Measurements from ENCODE around the gene ESX1. TPM values are rescaled to one million over a fixed set of nuclear protein-coding genes. Genes with fewer than 3 reads are reported as not detected.

Gene ESX1
- total RNA-seq, 1 donor from 2014 or later: not detected

GRCh38 chrX:104282166-104282725 is 27.5 kb upstream of the ESX1 start:
- no peak for FAIRE-seq

GRCh38 chrX:104281564-104281963 is 26.8 kb upstream of the ESX1 start:
- FAIRE-seq: no peak
- no peak for TF ChIP-seq CTCF (IDR thresholded peaks at IDR 0.05; ENCODE audit: insufficient read depth, low read length, severe bottlenecking)
- peak; percentile 42 for DNase-seq (ENCODE audit: low read depth)

More at GRCh38 chrX:104282166-104282725, 27.5 kb upstream of the ESX1 start:
- no peak overlapping the region for H3K4me3 ChIP-seq (ENCODE audit: low read depth, low read length)
- no peaks in the 10 kb centered on the region for H3K27me3 ChIP-seq (ENCODE audit: control insufficient read depth, insufficient read depth, low read length)
- DNase-seq (ENCODE audit: low read depth): no peak
- no peaks in the 10 kb centered on the region for H3K36me3 ChIP-seq (ENCODE audit: control insufficient read depth, insufficient read depth, low read length)
- no peak for TF ChIP-seq CTCF (IDR thresholded peaks at IDR 0.05; ENCODE audit: insufficient read depth, low read length, severe bottlenecking)

GRCh38 chrX:104280609-104281008 is 25.9 kb upstream of the ESX1 start:
- no peak for DNase-seq (ENCODE audit: low read depth)
- Histone ChIP-seq H3K4me3 (ENCODE audit: low read depth, low read length) (no peak overlapping the region), H3K27me3 (ENCODE audit: control insufficient read depth, insufficient read depth, low read length) (no peaks in the 10 kb centered on the region), H3K36me3 (ENCODE audit: control insufficient read depth, insufficient read depth, low read length) (no peaks in the 10 kb centered on the region)
- no peak for FAIRE-seq
- TF ChIP-seq CTCF (IDR thresholded peaks at IDR 0.05; ENCODE audit: insufficient read depth, low read length, severe bottlenecking): no peak

More at GRCh38 chrX:104281564-104281963, 26.8 kb upstream of the ESX1 start:
- Histone ChIP-seq H3K27me3 (ENCODE audit: control insufficient read depth, insufficient read depth, low read length) (no peaks in the 10 kb centered on the region), H3K36me3 (ENCODE audit: control insufficient read depth, insufficient read depth, low read length) (no peaks in the 10 kb centered on the region), H3K4me3 (ENCODE audit: low read depth, low read length) (no peak overlapping the region)

- H3K4me3 ChIP-seq (ENCODE audit: low read depth, low read length): no peak overlapping the region
- TF ChIP-seq CTCF (IDR thresholded peaks at IDR 0.05; ENCODE audit: insufficient read depth, low read length, severe bottlenecking): peak; percentile 50
- DNase-seq (ENCODE audit: low read depth): peak; percentile 47
- FAIRE-seq: no peak
- no peaks in the 10 kb centered on the region for H3K27me3 ChIP-seq (ENCODE audit: control insufficient read depth, insufficient read depth, low read length)
- no peaks in the 10 kb centered on the region for H3K36me3 ChIP-seq (ENCODE audit: control insufficient read depth, insufficient read depth, low read length)
Measured at GRCh38 chrX:104270916-104271512, 16.3 kb upstream of the ESX1 start.

DNA sequence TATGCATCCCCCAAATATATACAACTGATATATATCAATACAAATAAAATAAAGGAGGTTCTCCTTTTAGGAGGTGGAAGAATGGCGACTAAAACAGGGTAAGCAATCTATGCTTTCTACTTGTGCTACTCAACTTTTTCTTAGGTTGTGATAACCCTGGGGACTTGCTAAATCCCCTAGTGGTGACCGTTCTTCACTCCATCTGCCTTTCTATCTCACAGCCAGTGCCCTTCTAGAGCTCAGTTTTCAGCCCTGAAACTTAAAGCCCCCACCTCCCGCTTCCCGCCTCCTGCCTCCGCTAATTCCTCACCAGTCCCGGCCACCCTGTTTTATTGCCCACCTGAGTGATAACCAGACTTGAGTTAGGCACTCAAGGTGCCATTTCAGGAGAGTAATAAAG is 15.5 kb upstream of the ESX1 start:
- FAIRE-seq (no peak), DNase-seq (ENCODE audit: low read depth) (no peak)
- TF ChIP-seq CTCF (IDR thresholded peaks at IDR 0.05; ENCODE audit: insufficient read depth, low read length, severe bottlenecking): no peak

DNA sequence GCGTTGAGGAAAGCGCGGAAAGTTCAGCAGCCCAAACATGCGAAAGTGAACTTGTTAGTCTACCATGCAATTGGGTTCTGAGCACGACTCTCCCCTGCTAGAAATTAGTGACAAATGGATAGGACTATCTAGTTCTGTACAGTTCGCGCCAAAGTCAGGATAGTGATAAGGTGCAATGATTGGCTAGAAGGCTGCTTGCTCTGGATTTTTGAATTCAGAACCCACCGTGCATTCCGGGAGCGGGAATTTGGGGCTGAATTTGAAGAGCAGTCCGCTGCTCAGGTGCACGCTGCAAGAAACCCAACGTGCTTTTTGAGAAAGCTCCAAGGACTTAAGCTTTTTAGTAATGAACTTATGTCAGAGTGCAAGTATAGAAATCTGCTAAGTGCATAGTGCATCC is 732 bp upstream of the ESX1 start:
- DNase-seq (ENCODE audit: low read depth): no peak
- Histone ChIP-seq H3K36me3 (ENCODE audit: control insufficient read depth, insufficient read depth, low read length) (no peaks in the 10 kb centered on the region), H3K27me3 (ENCODE audit: control insufficient read depth, insufficient read depth, low read length) (peaks cover 12% of the 10 kb centered on the region), H3K4me3 (ENCODE audit: low read depth, low read length) (no peak overlapping the region)
- FAIRE-seq: no peak
- no peak for TF ChIP-seq CTCF (IDR thresholded peaks at IDR 0.05; ENCODE audit: insufficient read depth, low read length, severe bottlenecking)

More for the DNA sequence above, 15.5 kb upstream of the ESX1 start:
- H3K4me3 ChIP-seq (ENCODE audit: low read depth, low read length): no peak overlapping the region
- H3K27me3 ChIP-seq (ENCODE audit: control insufficient read depth, insufficient read depth, low read length): no peaks in the 10 kb centered on the region
- H3K36me3 ChIP-seq (ENCODE audit: control insufficient read depth, insufficient read depth, low read length): no peaks in the 10 kb centered on the region
